Measurements from ENCODE around the gene TADA3.
A peak's percentile ranks its signal among the peaks of the same experiment; 100 is the strongest.

TADA3 gene

DNA sequence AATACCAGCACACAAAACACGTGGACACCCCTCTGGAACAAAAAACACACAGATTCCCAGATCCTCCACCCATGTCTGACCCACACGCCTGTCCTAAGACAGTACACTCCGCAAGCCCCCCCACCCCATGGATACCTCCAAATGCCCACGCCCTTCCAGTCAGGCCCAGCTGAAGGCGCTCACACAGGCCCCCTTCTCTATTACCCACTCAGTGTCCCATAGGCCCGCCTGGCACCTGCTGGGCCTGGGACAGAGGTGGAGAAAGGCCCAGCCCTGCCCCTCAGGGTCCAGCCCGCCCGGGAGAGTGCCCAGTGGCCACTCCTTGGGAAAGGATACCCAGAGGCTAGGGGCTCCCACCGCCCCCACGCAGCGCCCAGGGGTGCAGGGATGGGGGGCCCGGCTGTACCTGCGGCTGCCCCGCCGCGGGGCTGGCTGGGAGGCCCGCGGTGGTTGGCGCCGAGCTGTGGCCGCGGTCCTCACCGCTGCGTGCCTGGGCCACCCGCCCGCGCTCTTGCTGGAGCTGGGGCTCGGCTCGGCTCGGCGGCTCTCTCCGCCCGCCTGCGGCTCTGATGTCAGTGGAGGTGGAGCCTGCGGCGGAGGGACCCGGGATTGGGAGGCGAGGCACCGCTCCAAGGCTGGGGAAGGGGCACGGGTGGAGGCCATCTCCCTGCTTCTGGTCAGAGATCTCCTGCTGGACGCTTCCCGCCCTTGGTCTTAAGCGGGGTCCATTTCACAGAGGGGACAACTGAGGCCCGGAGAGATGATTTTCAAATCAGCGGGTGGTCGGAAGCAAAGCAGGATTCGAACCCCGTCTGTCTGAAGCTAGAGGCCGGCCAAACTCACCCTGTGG, 22.6 kb downstream of the TADA3 start, which contains the start of gene CAMK1:
Gene CAMK1 (minus strand): TSS at position 522 of the 850 bp plus-strand sequence. CDS start 2,198 bp downstream, outside the sequence.
- Mint-ChIP-seq H3K4me3 (peak within 1 kb of the TSS; percentile 83), H3K27ac (peak within 1 kb of the TSS; percentile 73), H3K9me3 (no peaks in the 10 kb centered on the region), H3K36me3 (ENCODE audit: low read depth) (peaks cover 47% of the 10 kb centered on the region), H3K4me1 (ENCODE audit: low read depth) (peaks cover 69% of the 10 kb centered on the region), H3K27me3 (peaks cover 10% of the 10 kb centered on the region)
- intact Hi-C loops (cut with micrococcal nuclease) = no loop called here

DNA sequence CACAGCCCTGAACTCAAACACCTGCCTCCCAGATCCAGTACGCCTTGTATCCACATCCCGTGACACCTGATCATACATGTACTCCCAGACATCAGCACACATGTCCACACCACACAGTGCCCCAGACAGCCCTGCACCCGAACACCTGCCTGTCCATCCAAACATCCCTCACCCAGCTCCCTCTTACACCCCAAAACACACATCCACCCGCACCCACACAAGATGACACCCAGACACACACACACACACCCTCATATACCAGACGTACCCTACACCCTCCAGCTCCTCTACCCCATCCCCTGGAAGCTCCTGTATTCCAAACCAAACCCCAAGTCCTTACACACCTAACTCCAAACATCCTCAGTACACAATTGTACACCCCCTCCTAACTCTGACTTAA, 23.3 kb downstream of the TADA3 start:
- Mint-ChIP-seq H3K27me3 (peaks cover 10% of the 10 kb centered on the region), H3K4me3 (peak overlapping the region; percentile 83), H3K4me1 (ENCODE audit: low read depth) (peaks cover 68% of the 10 kb centered on the region), H3K9me3 (no peaks in the 10 kb centered on the region), H3K36me3 (ENCODE audit: low read depth) (peaks cover 53% of the 10 kb centered on the region), H3K27ac (peak overlapping the region; percentile 73)
- intact Hi-C loops (cut with micrococcal nuclease) = no loop called here

DNA sequence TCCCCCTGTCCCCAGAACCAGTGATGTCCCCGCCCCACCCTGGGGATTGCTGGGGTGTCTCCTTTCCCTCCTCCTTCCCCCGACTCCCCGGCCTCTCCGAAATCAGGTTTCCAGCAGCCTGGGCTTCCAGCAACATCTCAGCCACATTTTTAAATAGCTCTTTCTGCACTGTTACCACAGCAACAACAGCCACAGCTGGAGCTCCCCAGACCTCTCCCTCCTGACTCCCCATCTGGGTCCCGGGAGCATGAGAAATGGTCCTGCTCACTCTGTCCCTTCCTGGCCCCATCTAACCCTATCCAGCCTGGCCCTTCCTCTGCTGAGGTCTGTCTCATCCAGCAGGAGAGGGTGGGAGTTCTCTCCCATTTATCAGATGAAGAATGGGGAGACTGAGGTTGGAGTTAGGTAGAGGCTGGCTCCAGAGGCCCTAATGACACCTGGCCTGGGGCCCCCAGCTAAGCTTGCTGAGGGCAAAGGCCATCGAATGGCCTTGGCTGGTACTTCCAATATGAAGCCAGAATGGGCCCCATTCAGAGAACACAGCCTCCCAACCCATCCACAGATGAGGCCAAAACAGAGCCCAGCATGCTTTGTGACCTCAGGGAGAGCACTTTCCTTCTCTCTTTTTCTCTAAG, 24.0 kb downstream of the TADA3 start:
- intact Hi-C loops (cut with micrococcal nuclease) = no loop called here
- Mint-ChIP-seq H3K4me1 (ENCODE audit: low read depth) (peaks cover 64% of the 10 kb centered on the region), H3K36me3 (ENCODE audit: low read depth) (peaks cover 61% of the 10 kb centered on the region), H3K27ac (peak overlapping the region; percentile 63), H3K4me3 (peak overlapping the region; percentile 83), H3K27me3 (peaks cover 10% of the 10 kb centered on the region), H3K9me3 (no peaks in the 10 kb centered on the region)

DNA sequence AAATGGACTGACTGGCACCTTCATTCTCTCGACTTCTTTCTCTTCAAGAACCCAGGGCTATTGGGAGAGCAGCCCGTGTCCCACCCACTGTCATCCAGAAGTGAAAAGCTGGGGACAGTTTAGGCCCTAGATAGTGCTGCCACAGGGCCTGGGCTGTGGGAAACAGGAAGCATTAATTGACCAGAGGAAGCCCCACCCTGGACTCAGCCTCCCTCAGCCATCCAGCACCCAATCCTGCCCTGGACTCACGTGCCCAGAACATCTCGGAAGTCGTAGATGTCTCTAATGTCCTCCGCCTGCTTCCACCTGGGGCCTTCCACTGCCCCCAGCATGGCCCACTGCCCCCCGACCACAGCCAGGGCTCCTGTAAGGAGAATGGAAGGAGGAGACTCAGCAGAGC, 24.9 kb downstream of the TADA3 start:
- Mint-ChIP-seq H3K9me3 (no peaks in the 10 kb centered on the region), H3K27ac (peak overlapping the region; percentile 63), H3K27me3 (peaks cover 7% of the 10 kb centered on the region), H3K4me3 (peak overlapping the region; percentile 83), H3K4me1 (ENCODE audit: low read depth) (peaks cover 60% of the 10 kb centered on the region), H3K36me3 (ENCODE audit: low read depth) (peaks cover 69% of the 10 kb centered on the region)
- intact Hi-C loops (cut with micrococcal nuclease) = no loop called here

DNA sequence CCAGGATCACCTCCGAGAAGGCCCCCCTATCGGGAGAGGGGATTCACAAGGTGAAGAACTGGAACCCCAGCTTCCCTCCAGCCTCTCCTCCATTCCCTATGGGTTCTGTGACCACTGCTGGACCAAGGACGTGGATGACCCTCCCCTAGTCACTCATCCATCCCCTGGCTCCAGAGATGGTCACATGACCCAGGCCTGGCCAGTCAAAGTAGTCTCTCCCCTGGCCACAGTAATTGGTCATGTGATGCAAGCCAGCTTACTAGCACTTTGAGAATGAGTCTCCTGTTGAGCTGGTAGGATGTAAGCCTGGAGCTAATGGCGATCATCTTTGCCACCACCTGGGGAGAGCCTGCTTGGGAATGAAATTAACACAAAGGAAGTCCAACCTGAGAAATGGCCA, 26.4 kb downstream of the TADA3 start:
- Mint-ChIP-seq H3K4me3 (no peak overlapping the region), H3K9me3 (no peaks in the 10 kb centered on the region), H3K36me3 (ENCODE audit: low read depth) (peaks cover 85% of the 10 kb centered on the region), H3K27ac (no peak overlapping the region), H3K27me3 (peaks cover 6% of the 10 kb centered on the region), H3K4me1 (ENCODE audit: low read depth) (peaks cover 52% of the 10 kb centered on the region)
- intact Hi-C loops (cut with micrococcal nuclease) = no loop called here

DNA sequence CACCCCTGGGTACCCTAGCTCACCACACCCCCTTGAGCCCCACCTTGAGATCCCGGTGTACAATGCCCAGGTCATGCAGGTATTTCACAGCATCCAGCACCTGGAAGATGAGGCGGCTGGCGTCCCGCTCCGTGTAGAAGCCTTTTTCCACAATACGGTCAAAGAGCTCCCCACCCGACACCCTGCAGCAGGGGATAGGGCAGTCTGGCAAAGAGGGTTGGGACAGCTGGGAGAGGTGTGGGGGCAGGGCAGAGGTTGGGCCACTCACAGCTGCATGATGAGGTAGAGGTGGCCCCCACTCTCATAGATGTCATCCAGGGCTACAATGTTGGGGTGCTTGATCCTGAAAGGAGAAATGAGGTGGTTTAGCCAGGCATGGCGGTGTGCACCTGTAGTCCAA, 29.4 kb downstream of the TADA3 start:
- no peak overlapping the region for H3K27ac Mint-ChIP-seq

DNA sequence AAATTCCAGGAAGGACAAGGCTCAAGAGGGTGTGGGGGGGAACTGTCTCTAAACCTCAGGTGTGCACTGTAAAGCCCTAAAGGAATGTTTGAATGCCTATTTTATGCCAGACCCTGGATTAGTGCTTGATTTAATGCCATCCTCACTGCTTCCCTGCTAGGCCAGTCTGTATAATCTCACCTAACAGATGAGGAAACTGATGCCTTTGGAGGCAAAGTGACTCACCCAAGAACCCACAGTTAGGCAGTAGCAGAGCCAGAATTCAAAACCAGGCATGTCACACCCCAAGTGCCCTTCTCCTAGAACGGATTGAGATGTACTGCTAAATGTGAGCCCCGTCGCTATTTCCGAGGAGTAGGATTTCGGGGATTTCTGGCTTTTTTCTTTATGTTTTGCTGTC, 30.4 kb downstream of the TADA3 start:
- Mint-ChIP-seq H3K4me3 (no peak overlapping the region), H3K27me3 (no peaks in the 10 kb centered on the region), H3K4me1 (ENCODE audit: low read depth) (peaks cover 28% of the 10 kb centered on the region), H3K36me3 (ENCODE audit: low read depth) (peaks cover 100% of the 10 kb centered on the region), H3K9me3 (no peaks in the 10 kb centered on the region), H3K27ac (no peak overlapping the region)
- intact Hi-C loops (cut with micrococcal nuclease) = no loop called here

More for the DNA sequence above, 29.4 kb downstream of the TADA3 start:
- intact Hi-C loops (cut with micrococcal nuclease) = no loop called here
- peaks cover 37% of the 10 kb centered on the region for H3K4me1 Mint-ChIP-seq (ENCODE audit: low read depth)
- H3K27me3 Mint-ChIP-seq = no peaks in the 10 kb centered on the region
- H3K9me3 Mint-ChIP-seq = no peaks in the 10 kb centered on the region
- no peak overlapping the region for H3K4me3 Mint-ChIP-seq
- H3K36me3 Mint-ChIP-seq (ENCODE audit: low read depth) = peaks cover 95% of the 10 kb centered on the region

DNA sequence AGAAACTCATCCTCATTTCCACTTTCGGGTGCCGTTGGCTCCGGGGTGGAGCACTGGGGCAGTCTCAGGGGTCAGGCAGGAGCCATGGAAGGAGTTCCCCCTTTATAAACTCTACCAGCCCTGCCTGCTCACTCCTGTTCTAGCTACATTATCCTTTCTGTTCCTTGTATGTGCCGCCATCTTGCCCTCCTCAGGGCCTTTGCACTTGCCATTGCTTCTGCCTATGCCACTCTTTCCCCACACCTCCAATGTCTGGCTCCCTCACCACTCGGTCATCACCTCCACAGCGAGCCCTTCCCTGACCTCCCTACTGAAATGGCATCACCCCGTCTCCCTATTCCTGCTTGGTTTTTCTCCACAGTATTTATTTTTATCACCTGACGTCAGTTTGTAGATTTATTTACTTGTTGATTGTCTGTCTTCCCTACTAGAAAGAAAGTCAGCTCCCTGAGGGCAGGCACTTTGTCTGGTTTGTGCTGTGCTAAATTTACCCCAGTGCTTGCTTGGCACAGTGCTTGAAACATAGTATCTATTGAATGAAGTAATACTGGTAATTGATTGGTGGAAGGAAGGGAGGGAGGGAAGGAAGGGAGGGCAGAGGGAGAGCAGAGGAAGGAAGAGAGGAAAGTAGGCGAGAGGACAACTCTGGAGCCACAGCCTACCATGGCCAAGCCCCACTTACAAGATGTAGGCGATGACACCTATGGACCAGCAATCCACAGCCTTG, 31.3 kb downstream of the TADA3 start:
- Mint-ChIP-seq H3K4me3 (no peak overlapping the region), H3K27ac (no peak overlapping the region), H3K9me3 (no peaks in the 10 kb centered on the region), H3K36me3 (ENCODE audit: low read depth) (peaks cover 100% of the 10 kb centered on the region), H3K27me3 (no peaks in the 10 kb centered on the region), H3K4me1 (ENCODE audit: low read depth) (peaks cover 21% of the 10 kb centered on the region)
- intact Hi-C loops (cut with micrococcal nuclease) = no loop called here

DNA sequence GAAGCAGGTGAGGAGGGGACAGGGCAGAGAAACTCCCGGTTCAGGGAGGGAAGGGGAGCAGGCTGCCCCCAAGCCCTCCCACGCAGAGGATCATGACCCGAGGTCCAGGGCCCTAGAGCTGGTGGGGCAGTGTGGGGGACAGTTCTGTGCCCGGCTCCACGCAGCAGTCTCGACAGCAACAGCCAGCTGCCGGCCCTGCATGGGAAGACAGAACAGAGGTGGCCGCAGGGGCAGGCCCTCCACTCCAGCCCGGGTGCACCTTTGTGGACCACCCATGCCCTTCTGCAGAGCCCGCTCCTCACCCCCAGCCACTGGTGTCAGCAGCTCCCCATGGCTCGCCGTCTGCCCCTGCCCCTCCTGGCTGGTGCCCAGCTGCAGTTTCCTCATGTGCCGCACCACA, 34.8 kb downstream of the TADA3 start:
- no peaks in the 10 kb centered on the region for H3K9me3 Mint-ChIP-seq
- intact Hi-C loops (cut with micrococcal nuclease) = no loop called here
- peaks cover 96% of the 10 kb centered on the region for H3K36me3 Mint-ChIP-seq (ENCODE audit: low read depth)

DNA sequence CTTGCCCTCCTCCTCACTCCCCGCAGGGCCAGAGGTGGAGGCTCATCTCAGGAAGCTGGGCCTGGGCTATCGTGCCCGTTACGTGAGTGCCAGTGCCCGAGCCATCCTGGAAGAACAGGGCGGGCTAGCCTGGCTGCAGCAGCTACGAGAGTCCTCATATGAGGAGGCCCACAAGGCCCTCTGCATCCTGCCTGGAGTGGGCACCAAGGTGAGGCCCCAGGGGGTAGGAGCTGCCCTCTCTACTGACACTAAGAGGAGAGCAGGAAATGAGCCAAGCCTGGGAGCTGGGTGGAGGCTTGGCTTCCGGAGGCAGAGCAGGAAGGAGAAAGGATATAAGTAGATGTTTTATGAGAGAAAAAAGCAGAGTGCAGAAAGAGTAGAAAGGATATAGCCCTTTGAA, 37.6 kb downstream of the TADA3 start:
- Mint-ChIP-seq H3K36me3 (ENCODE audit: low read depth) (peaks cover 91% of the 10 kb centered on the region), H3K4me1 (ENCODE audit: low read depth) (peaks cover 38% of the 10 kb centered on the region), H3K4me3 (no peak overlapping the region), H3K27me3 (no peaks in the 10 kb centered on the region), H3K9me3 (no peaks in the 10 kb centered on the region), H3K27ac (peak overlapping the region; percentile 6)
- intact Hi-C loops (cut with micrococcal nuclease) = no loop called here

More for the DNA sequence above, 34.8 kb downstream of the TADA3 start:
- no peak overlapping the region for H3K27ac Mint-ChIP-seq
- no peak overlapping the region for H3K4me3 Mint-ChIP-seq
- no peaks in the 10 kb centered on the region for H3K27me3 Mint-ChIP-seq
- H3K4me1 Mint-ChIP-seq (ENCODE audit: low read depth) = peaks cover 30% of the 10 kb centered on the region

DNA sequence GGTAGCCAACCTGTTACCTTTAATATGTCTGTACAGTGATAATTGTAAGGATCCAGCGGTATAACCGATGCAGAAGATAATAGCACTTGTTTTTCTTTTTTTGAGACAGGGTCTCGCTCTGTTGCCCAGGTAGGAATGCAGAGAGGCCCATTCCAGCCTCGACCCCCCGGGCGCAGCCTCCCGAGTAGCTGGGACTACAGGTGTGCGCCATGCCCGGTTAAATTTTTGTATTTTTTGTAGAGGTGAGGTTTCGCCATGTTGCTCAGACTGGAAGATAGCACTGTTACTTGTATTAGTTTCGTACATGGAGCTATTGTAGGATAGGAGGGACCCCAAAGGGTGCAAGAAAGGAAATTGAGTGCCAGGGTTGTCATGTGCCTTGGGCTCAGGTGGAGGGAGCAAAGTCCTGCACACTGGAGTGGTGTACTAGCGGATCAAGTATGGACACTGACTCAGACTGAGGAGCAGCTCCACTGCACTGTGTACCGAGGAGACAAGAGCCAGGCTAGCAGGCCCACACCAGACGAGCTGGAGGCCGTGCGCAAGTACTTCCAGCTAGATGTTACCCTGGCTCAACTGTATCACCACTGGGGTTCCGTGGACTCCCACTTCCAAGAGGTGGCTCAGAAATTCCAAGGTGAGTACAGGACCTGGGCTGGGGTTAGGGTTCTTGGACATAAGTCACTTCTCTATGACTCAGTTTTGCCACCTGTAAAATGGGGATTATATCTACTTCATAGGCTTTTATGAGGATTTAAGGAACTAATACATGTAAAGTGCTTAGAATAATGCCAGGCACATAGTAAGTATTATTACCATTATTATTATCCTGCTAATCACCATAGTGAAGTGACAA, 41.5 kb downstream of the TADA3 start:
- Mint-ChIP-seq H3K4me1 (ENCODE audit: low read depth) (peaks cover 47% of the 10 kb centered on the region), H3K27me3 (no peaks in the 10 kb centered on the region), H3K27ac (peak overlapping the region; percentile 92), H3K9me3 (no peaks in the 10 kb centered on the region), H3K36me3 (ENCODE audit: low read depth) (peaks cover 88% of the 10 kb centered on the region), H3K4me3 (peak overlapping the region; percentile 85)
- intact Hi-C loops (cut with micrococcal nuclease) = loop anchor here (2.0 kb wide), 1 partner anchor 42 kb away; the partner anchor contains the start of genes ARPC4 and TADA3

DNA sequence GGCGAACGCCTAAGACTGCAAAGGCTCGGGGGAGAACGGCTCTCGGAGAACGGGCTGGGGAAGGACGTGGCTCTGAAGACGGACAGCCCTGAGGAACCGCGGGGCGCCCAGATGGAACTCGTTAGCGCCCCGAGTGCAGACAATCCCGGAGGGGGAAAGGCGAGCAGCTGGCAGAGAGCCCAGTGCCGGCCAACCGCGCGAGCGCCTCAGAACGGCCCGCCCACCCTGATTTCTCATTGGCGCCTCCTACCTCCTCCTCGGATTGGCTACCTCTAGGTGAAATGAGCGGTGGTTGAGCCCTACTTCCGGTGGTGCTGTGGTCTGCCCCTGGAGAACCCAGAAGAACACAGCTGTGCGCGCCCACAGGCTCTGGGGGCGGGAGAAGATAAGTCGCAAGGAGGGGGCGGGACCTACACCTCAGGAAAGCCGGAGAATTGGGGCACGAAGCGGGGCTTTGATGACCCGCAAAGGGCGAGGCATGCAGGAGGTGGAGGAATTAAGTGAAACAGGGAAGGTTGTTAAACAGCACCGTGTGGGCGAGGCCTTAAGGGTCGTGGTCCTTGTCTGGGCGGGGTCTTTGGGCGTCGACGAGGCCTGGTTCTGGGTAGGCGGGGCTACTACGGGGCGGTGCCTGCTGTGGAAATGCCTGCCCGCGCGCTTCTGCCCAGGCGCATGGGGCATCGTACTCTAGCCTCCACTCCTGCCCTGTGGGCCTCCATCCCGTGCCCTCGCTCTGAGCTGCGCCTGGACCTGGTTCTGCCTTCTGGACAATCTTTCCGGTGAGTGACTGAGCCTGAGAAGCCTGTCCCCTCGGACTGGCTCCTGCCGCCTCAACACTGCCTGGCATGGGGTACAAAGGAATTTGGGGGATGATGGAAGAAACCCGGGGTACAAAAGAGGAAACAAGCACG, 42.4 kb downstream of the TADA3 start, which contains the start of gene OGG1:
Gene OGG1 (plus strand): TSS at position 308 of the 911 bp plus-strand sequence. CDS start 335 bp downstream, at position 643.
- intact Hi-C loops (cut with micrococcal nuclease) = loop anchor here (2.0 kb wide), 2 partner anchors 15 to 43 kb away; partner anchors contain the start of genes ARPC4 and TADA3
- H3K4me3 Mint-ChIP-seq = peak within 1 kb of the TSS; percentile 85
- peaks cover 42% of the 10 kb centered on the region for H3K4me1 Mint-ChIP-seq (ENCODE audit: low read depth)
- H3K27me3 Mint-ChIP-seq = no peaks in the 10 kb centered on the region
- no peaks in the 10 kb centered on the region for H3K9me3 Mint-ChIP-seq
- H3K27ac Mint-ChIP-seq = peak within 1 kb of the TSS; percentile 92
- H3K36me3 Mint-ChIP-seq (ENCODE audit: low read depth) = peaks cover 90% of the 10 kb centered on the region
